Gastroesophageal sphincter (tissue), 3 donors: ENCODE data around the gene TNFRSF9.

ENCODE experiments used
- EP300 ChIP-seq: sonication (generic); formaldehyde crosslinking; IDR thresholded peaks from one replicate; pipeline ENCODE4 v1.6.1; 2017; ENCODE audit warnings: antibody characterized with exemption, mild to moderate bottlenecking
- POLR2A ChIP-seq, 2 donors: fragments of 450-650 bp; IDR thresholded peaks; one replicate each; pipeline ENCODE4 v1.6.1; 2017; ENCODE audit warnings: antibody characterized with exemption in 2 of 2, mild to moderate bottlenecking in 2 of 2, moderate library complexity in 1 of 2
- POLR2AphosphoS5 ChIP-seq: sonication (generic); formaldehyde crosslinking; IDR thresholded peaks from one replicate; pipeline ENCODE4 v1.6.1; 2017; ENCODE audit warnings: antibody characterized with exemption
- TF ChIP-seq, protein P1 (sequence below), 4 experiments: fragments of 200-600 bp in 2 of 4; fragments of 450-650 bp in 2 of 4; sonication (generic) in 1 of 4; IDR thresholded peaks; one replicate each; pipeline ENCODE4 v1.5.1; 2017 to 2019; ENCODE audit warnings: antibody characterized with exemption in 4 of 4, mild to moderate bottlenecking in 2 of 4, moderate library complexity in 2 of 4

GRCh38 chr1:7983086-7983778 lies 42.6 kb upstream of the TNFRSF9 start:
- TF ChIP-seq, protein P1, sequence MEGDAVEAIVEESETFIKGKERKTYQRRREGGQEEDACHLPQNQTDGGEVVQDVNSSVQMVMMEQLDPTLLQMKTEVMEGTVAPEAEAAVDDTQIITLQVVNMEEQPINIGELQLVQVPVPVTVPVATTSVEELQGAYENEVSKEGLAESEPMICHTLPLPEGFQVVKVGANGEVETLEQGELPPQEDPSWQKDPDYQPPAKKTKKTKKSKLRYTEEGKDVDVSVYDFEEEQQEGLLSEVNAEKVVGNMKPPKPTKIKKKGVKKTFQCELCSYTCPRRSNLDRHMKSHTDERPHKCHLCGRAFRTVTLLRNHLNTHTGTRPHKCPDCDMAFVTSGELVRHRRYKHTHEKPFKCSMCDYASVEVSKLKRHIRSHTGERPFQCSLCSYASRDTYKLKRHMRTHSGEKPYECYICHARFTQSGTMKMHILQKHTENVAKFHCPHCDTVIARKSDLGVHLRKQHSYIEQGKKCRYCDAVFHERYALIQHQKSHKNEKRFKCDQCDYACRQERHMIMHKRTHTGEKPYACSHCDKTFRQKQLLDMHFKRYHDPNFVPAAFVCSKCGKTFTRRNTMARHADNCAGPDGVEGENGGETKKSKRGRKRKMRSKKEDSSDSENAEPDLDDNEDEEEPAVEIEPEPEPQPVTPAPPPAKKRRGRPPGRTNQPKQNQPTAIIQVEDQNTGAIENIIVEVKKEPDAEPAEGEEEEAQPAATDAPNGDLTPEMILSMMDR (IDR thresholded peaks at IDR 0.05), result no peak
- no peak for TF ChIP-seq POLR2A (IDR thresholded peaks at IDR 0.05)
- no peak for TF ChIP-seq EP300
- TF ChIP-seq POLR2AphosphoS5, result no peak
